OCI-LY7 (cell line): Measurements from ENCODE around the gene ZC2HC1B. TPM values are rescaled to one million over a fixed set of nuclear protein-coding genes. Genes with fewer than 3 reads are reported as not detected.

Experiments
- small RNA-seq: library from RNA; depleted of rRNA; stranded (forward); fragments of <200 nt; gene quantifications from one replicate; pipeline ENCODE3, GENCODE V24; 2014
- total RNA-seq, 2 experiments: library from RNA; depleted of rRNA in 1 of 2; stranded (reverse); fragments of >200 nt in 1 of 2; shearing (Covaris generic) in 1 of 2; gene quantifications; 2 replicates each; pipeline ENCODE4 v1.2.3, GENCODE V29; 2014 to 2022

The ZC2HC1B gene
- total RNA-seq, 2 experiments from 2014 or later: not detected

Small RNA genes within 50 kb of the gene (small RNA-seq; reads per million reads assigned to genes)
- gene ZC2HC1B: not detected

Other genes with a start within 250 kb of the ZC2HC1B start
- gene PHACTR2, start 186.5 kb upstream of the ZC2HC1B start, total RNA-seq (2014; rRNA removed; shearing (Covaris generic)): 0.03 and 0.06 TPM in 2 replicates
- 3.7 and 5.4 TPM in 2 replicates for gene PHACTR2, start 186.5 kb upstream of the ZC2HC1B start, total RNA-seq (2022)
- 25.6 and 26.8 TPM in 2 replicates for gene LTV1, start 21.1 kb upstream of the ZC2HC1B start, total RNA-seq (2014; rRNA removed; shearing (Covaris generic))
- 28.9 and 37.3 TPM in 2 replicates for gene LTV1, start 21.1 kb upstream of the ZC2HC1B start, total RNA-seq (2022)
- gene PLAGL1, start 143.8 kb downstream of the ZC2HC1B start, total RNA-seq (2014; rRNA removed; shearing (Covaris generic)): 1.0 and 1.7 TPM in 2 replicates
- gene PLAGL1, start 143.8 kb downstream of the ZC2HC1B start, total RNA-seq (2022): 1.7 and 2.3 TPM in 2 replicates
- 132 and 187 TPM in 2 replicates for gene SF3B5, start 231.1 kb downstream of the ZC2HC1B start, total RNA-seq (2014; rRNA removed; shearing (Covaris generic))
- gene SF3B5, start 231.1 kb downstream of the ZC2HC1B start, total RNA-seq (2022): 110 and 135 TPM in 2 replicates